Right renal cortex interstitium (tissue), 3 donors: ENCODE measurements around the gene GPC2. TPM values are rescaled to one million over a fixed set of nuclear protein-coding genes. Genes with fewer than 3 reads are reported as not detected.

Experiments used
- DNase-seq, 3 donors: peaks; one replicate each; pipeline ENCODE4 v3.0.0-alpha.2; 2013; ENCODE audit warnings: low read depth in 3 of 3, low spot score in 2 of 3
- polyA plus RNA-seq, 3 donors: library from polyadenylated mRNA; unstranded; fragments of 120-200 nt; gene quantifications; one replicate each; pipeline ENCODE4 v1.2.1, GENCODE V29; 2013; ENCODE audit not compliant: insufficient read length in 3 of 3

Gene GPC2
- polyA plus RNA-seq, 3 donors, result 6.3 to 7.3 (median 7.2) TPM

DNA sequence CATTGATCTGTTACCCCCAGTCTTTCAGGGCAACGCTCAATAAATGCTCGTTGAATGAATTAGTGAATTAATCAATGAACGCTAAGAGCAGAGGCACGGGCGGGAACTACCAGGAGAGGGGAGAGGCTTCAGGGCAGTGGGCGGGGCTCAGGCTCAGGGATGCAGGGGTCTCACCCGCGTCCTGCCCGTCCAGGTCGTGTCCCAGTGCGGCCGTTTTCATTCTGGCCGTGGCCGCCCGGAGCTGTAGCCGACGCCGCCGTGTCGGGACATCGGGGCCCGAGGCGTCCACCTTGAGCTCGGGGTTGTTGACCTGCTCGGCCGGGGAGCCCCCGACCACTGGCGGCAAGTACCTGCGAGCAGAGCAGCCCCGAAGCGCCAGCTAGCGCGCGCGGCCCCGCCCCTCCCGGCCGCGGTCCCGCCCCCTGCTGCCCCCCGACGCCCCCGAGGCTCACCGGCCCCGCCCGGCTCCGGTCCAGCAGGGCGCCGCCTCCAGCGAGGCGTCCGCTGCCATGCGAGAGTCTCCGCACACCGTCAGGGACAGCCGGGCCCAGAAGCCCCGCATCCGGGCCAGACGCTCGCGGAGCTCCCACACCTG lies 6.0 kb downstream of the GPC2 start:
- no peak for DNase-seq

DNA sequence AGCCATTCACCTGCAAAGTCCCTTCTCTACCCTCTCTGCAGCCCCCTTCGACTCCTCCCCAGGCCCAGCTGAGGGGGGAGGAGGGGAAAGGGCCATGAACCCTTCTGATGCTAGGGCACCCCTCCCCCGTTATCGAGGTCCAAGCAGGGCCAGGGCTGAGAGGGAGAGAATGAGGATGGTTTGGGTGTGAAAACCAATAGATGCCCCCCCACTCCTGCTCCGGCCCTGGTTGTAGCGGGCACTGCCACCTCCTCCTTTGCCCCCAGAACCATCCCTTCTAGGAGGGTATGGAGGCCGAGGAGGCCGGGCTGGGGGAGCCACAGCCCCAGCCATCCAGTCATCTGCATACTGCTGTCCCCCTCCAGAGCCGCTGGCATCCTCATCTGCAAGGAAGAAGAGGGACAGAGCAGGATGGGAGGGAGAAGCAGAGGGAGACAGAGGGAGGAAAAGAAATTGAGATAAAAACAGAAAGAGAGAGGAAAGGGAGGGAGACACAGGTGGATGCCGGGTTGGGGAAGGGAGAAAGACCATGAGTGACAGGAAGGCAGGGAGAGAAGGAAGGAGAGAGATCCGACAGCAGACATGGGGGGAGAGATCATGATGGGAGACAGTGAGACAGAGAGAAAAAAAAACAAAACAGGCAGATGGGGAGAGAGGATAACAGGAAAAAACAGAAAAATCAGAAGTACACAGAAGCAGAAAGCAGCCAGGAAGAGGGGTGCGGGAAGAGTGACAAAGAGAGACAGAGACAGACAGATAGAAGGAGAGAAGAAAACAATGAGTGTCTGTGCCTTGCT lies 6.9 kb downstream of the GPC2 start:
- DNase-seq, result no peak

DNA sequence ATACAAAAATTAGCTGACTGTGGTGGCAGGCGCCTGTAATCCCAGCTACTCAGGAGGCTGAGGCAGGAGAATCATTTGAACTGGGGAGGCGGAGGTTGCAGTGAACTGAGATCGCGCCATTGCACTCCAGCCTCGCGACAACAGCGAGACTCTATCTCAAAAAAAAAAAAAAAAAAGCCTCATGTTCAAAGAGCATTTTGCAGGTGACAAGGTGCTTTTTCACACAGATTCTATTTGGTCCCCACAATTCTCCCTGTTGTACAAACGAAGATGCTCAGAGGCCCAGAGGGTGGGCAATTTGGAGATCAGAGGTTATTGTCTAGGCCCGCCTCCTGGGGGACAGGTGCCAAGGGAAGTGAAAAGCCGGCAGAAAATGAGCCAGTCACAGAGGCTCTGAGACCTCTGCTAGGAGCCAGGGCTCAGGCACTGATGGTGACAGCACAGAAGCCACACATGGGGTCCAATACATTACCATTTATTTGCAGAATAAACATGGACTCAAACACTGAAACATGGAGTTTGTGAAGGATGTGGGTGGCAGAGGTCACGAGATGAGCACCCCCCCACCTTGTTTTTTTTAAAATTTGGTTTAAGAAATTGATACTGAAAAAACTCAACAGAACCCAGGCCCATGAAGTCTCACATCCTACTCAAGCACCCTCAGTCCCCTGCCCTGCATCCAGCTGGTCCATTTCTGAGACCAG lies 7.9 kb downstream of the GPC2 start:
- no peak for DNase-seq

DNA sequence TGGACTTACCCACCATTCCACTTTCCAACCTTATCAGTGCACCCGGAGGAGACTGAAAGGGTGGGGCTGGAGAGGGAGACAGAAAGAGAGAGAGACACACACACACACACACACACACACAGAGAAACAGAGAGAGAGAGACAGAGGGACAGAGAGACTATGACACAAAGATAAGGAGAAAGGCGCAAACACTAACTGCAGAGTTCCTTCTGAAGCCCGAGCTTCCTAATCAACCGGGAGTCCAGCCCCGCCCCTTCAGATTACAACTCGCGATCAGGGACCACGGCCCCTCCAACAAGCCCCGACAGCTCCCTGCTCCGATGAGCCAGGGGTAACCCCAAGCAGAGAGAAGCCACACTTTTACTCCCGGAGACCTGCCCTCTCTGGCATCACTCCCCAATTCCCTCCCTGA lies 9.3 kb downstream of the GPC2 start:
- no peak for DNase-seq

DNA sequence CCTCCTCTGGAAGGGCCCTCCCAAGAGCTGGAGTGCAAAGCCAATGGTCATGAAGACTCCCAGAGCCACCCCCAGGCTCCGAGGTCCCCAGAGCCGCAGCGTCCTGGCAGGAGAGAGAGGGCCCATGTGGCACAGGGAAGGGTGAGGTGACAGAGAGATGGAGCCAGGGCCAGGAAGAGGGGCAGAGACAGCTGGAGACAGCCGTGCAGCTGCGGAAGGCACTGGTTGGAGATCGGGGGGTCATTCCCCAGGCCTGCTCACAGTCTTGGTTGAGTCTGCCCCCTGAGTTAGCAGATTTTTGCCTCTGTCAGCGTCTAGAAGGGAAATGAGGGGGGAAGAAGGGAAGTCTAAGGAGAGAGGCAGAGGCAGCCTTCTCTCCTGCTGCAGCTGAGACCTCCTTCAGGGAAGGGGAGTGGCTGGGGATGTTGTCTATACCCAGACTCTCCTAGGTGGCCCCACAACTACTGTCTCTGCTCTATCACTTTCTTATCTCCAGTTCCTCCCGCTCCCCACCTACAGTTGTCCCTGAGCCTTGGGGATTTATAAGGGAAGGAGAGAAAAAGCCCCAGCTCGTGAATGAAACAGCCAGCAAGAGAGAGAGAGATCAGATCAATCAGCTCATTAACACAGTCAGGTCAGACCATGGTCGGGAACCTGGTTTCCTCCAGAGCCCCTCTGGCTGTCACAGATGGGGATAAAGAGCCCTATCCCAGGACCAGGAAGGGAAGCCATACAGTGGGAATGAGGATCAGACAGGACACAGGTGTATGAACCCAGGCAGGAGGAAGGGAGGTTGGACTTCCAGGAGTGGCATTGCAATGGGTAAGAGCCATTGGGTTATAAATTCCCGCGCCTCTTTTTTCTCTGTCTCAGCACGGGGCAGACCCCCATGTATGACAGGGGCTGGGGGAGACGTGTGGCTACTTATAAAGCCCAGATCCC lies 9.9 kb downstream of the GPC2 start:
- no peak for DNase-seq

DNA sequence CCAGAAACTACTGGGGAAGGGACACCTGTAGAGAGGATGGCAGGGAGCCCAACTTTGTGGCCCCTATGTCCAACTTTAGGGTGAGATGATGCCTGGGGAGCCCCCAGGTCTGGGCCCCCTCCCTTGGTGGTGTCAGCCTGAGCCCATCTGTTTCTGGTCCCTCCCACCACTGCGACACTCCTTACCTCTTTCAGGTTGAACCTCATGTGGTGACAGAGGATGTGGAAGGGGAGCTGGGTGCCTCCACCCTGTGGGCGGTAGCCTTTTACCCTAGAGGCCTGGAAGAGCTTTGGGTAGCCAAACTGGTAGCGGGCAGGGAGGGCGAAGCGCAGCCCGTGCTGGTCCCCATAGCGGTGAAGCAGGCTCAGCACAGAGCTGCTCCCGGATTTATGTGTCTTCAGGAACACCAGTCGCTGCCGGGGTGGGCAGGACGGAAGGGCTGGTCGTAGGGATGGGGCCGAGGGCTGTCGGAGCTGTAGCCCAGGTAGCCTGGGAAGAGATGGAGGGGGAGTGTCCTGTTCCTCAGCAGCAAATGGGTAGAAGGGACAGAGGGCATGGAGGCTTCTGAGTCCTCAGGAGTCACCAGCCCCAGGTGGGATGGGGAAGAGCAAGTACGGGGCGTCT lies 10.8 kb downstream of the GPC2 start:
- no peak for DNase-seq

DNA sequence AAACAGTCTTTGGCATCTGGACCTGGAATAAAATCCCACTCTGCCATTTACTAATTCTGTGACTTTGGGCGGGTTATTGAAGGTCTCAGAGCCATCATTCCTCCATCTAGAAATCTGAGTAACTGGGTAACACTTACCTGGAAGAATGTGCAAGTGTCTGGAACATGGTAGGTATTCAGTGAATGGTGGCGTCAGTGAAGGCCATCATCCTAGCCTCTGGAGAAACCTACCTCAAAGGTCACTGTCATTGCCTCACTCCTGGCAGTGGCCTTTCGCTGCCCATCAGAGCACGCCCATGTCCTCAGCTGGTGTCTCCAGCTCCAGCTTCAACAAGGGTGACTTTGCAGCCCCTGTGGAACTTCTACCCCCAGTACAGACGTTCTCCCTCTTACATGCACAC lies 13.3 kb downstream of the GPC2 start:
- DNase-seq, result no peak

DNA sequence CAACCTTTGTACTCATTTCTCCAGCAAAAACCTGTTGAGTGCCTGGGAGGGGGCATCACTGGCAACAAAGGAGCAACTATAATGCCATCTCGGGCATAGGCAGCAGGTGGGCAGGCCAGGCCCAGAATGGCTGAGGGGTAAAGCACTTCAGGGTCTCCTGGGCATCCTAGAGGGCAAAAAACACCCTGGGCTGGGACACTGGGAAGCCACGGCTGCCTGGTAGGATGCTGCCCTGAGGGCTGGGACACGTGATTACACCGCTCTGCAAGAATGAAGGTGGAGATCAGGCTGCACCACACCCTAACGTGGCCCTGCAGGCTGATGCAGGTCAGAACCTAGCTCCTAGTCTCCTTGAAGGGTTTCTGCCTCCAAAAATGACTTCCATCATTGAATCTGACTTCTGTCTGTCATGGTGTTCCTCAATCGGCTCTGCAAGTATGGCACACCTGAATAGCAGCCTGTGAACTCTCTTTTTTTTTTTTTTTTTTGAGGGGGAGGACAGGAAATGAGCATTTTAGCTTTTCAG lies 14.1 kb downstream of the GPC2 start:
- no peak for DNase-seq

DNA sequence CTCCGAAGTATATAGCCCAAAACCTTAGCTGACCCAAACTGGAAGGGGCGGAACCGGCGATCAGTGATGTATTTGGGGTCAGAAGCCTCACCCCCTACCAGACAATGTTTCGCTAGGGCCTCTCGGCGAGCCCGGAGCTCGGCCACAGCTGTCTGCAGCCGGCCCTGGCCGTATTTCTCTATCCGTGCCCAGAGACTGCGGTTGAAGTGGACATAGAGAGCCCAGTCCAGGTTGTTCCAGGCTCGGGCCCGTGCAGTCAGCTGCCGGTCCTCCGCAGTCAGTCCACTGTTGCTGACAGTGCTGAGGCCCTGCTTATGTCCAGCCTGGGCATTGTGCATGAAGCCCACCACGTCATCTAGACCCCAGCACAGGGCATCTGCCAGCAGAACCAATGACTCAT lies 17.1 kb downstream of the GPC2 start:
- DNase-seq, result no peak

DNA sequence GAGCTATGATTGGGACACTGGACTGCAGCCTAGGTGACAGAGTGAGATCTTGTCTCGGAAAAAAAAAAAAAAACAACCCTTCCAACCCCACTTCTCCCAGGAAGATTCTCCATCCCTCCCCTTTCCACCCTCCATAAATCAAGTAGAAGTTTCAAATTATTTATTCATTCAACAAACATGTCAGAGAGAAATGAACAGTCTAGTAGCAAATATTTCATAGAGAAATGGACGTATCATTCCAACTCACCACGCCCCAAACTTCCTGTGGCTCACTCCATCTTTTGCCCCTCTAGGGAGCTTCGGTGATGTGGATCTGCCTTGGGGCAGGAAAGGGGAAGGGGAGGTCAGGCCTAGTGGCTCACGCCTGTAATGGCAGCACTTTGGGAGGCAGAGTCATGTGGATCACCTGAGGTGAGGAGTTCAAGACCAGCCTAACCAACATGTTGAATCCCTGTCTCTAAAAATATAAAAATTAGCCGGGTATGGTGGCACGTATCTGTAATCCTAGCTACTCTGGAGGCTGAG lies 18.0 kb downstream of the GPC2 start:
- DNase-seq, result no peak

DNA sequence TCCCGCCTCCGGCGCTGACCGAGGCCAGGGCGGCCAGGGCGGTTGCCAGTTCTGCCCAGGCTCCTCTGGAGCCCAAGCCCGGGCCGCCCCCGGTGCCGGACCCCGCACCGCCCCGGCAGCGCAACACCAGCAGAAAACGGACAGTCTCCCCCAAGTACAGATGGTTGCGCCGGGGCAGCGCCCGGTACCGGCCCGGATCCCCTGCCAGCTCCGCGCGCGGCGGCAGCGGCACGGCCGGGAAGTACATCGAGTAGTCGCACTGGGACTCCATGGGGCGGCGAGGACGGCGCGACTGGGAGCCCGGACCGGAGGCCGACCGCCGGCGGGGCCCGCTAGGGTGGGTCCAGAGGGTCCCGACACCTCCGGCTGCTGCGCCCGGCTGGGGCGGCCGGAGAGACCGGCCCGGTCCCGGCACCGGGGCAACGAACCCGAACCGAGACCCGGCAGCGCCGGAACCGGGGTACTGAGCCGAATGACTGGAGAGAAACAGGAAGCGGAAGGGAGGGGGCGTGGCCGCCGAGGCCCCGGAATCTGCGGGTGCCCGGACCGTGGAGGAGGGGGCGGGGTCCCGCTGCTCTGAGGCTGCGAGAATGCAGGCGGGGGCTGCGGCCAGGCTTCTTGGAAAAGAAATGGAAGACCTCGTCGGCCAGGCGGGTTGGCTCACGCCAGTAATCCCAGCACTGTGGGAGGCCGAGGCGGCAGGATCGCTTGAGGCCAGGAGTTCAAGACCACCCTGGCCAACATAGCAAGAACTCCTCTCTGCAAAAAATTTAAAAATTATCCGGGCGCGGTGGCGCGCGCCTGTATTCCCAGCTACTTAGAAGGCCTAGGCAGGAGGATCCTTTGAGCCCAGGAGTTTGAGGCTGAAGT lies 18.7 kb downstream of the GPC2 start, which contains the start of gene TRAPPC14:
Gene TRAPPC14 (minus strand): TSS at position 495 of the 870 bp plus-strand sequence. CDS start 224 bp downstream, at position 271.
- peak in 2 of 3 donors; percentile 82 to 86 for DNase-seq

DNA sequence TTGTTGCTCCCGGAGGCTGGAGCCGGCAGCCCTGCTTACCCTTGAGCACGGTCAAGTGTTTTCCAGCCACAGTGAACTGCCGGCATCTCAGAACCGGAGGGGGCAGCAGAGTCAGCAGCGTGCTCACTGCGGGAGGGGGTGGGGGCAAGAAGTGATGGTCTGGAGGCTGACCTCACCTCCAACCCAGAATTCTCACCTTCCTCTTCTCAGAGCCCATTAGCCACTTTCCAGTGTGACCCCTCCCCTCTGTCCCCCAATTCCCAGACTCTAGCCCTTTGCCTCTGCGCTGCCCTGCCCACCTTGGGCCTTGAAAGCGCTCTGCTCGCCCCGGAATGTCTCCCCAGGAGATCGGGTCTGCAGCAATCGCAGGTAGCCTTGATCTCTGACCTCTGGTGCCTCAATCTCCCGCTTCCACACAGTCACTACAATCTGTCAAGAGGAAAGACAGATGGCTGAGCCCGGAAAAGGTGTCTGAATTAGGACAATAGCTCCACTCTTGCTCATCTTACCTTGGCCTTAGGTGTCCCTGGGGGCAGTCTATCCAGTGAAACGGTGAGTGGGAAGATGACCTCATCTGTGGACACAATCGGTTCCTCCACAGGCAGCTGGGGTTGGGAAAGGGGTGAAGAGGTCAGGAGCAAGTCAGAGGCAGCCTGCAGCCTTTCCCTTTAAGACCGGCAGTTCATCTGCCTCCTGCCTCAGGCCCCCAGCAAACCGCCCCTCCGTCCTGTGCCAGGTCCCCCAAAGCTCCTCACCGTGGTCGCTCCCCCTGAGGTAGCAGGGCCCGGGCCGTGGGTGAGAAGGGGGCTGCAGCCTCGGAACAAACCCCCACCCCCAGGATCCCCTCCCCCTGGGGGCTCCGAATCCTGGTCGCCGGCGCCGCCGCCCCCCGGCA lies 19.6 kb downstream of the GPC2 start:
- no peak for DNase-seq

DNA sequence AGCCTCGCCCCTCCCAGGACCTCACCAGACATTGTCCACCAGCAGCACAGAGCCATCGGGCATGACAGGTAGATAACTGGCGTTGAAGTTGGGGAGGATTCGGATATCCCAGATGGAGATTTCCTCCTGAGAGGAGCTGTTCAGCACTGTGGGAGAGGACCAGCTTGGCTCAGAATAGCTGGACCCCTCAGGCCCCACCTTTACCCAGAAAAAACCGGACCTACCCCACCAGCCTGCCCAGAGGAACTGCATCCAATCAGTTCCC lies 20.2 kb downstream of the GPC2 start:
- no peak for DNase-seq

DNA sequence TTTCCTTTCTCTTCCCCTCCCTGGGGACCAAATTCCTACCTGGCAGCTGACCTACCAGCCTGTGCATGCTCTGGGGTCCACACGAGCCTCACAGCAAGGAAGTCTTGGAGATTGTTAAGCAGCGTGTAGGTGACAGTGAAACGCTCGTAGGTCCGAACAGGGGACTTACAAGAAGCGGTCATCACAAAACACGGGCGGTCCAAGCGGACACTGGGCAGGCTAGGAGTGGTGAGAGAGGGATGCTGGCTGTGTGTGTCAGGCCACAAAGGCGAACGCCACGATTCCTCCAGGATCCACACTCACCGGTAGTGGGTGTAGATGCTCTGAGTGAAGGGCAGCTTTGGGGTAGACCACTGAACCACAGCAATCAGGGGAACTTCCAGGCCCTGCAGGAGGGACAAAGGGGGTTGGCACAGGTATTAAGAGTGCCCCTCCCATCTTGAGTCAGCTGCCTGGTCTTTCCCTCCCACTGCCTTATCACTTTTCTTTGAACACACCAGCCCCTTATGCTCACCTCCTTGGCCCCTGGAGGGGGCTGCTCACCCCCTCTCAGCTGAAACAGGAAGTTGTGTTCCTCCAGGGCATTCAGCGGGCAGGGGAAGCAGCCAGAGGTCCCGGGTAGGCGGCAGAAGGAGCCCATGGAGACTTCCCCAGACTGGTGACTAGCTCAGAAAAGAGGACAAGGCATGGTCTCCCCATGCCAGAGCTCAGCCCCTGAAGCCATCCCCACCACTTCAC lies 20.7 kb downstream of the GPC2 start:
- no peak for DNase-seq

DNA sequence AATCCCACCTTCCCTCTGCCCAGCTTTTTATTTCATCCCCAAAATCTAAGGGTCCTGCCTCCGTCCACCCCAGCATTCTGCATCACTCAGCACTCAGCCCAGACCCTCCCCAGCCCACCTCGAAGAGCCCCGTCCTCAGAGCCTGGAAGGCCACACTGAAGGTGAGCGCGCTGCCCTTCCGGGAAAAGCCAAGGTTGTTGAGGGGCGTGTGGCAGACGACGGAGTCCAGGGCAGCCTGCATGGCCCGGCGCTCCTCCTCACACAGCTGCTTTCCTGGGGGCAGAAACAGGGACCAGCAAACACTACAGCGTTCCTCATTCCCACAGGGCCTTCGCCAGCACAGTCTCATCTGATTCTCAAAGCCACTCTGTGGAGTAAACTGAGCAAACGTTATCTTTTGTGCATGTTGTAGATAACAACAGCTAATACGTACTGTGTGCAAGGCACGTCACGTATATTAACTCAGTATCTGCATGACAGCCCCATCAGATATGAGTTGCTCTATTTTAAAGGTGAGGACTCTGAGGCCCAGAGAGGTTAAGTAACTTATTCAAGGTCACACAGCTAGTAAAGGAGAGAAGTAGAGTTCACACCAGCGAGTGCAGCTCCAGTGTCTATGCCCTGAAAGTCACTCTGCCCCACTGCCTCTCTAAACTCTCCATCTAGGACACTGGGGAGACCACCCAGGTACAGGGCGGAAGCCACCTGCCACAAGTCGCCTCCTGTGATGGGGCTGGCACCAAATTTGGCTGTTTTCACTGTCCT lies 21.4 kb downstream of the GPC2 start:
- no peak for DNase-seq

DNA sequence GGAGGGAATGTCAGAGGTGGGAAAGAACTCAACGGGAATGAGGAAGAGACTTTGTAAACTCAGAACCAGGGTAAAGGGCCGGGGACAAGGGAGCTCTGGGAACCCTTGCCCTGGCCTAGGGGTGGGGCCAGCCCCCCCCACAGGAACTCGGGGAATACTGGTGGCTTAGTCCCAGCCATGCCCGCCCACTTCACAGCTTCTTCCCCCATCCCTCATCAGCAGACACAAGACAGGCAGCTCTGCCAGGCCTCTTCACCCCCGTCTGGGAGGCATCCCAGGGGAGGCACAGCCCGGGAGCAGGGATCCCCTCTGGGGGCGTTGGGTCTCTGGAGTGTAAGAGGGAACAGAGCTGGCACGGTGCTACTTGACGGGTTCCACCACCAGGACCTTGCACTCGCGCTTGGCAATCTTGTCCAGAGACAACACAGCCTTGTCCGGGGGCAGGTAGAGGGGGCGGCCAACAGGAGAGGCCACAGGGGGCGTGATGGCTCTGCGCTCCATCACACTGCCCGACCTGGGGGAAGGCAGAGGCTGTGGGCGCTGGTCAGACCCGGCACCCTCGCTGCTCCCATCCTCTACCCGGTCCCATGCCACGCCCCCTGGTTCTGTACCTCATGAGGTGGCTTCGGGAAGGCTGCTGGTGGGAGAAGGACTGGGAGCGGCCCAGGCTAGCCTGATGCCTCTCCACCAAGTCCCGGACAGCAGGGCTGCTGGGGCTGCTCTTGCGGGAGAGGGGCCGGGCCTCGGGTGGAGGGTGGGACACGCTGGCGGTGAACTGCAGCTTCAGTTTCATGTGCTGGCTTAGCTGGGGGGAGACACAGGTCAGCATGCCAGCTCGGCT lies 22.3 kb downstream of the GPC2 start:
- DNase-seq, result no peak
